Stimulated activated CD8-positive, alpha-beta memory T cell treated with anti-CD3 and anti-CD28 coated beads, Interleukin-7, amount 100 ng/mL, for 24 hours (primary cell): ENCODE data around the gene ESR1.
"Not testable (repeated sequence)": the region's sequence is repeated elsewhere in the genome, so short reads cannot be mapped to it uniquely, and the experiment has no call there.

Experiments
- DNase-seq: peaks from one replicate; pipeline ENCODE4 v3.0.0-alpha.2; 2020; ENCODE audit warnings: low read depth

The ESR1 gene

DNA sequence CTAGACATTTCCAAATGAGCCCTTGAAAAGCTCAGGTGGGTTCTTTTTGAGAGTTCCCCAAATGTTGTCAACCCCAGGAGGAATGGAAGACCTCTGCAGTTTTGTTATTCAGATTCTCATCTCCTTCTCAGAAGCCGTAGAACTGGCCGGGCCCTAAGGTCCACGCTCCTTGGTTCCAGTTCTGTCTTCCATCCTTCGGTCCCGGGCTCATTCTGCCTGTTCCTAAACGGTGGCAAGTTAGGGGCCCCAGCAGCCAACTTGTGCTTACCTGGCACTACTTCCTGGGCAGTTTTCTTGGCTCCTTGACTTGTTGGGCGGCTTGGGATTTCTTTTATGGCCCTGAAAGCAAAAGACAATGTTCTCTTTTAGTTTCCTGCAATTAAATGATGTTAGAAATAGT lies 6.4 kb downstream of the ESR1 start:
- no peak for DNase-seq

DNA sequence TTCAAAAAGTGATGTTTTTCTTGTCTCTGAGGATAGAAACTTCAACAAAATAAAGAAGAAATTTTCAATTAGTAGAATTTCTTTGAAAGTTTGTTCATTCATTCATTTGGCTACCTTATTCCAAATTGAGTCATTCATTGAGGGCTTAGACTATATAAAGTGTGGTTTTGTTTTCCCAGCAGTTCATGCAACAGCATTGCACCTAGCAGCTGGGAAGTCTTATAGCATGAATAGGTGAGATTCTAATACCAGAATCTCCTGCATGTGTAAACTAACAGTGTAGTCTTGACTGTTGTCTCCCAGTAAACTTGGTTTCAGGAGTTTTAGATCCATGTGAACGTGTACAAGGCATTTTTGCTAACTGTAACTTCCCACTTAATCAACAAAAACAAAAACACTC lies 7.1 kb downstream of the ESR1 start:
- DNase-seq = no peak

GRCh38 chr6:151822252-151823111 lies 15.0 kb downstream of the ESR1 start:
- no peak for DNase-seq

- DNase-seq = no peak
Observed at GRCh38 chr6:151826517-151827142, 19.1 kb downstream of the ESR1 start.

- DNase-seq = no peak
Observed at GRCh38 chr6:151832710-151833109, 25.2 kb downstream of the ESR1 start.

- DNase-seq = no peak
Observed at GRCh38 chr6:151835396-151835795, 27.9 kb downstream of the ESR1 start.

DNA sequence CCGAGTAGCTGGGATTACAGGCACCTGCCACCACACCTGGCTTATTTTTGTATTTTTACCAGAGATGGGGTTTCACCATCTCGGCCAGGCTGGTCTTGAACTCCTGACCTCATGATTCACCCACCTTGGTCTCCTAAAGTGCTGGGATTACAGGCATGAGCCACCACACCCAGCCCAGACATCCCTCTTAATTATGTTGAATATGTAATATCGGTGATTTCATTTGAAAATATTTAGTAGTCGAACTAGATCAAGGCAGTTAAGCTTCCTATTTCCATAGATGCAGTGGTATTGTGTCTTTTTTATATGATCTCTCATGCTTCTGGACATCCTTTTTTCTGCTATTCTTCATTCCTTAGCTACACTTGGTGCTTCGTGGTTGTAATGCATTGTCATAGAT lies 29.7 kb downstream of the ESR1 start:
- no peak for DNase-seq

DNA sequence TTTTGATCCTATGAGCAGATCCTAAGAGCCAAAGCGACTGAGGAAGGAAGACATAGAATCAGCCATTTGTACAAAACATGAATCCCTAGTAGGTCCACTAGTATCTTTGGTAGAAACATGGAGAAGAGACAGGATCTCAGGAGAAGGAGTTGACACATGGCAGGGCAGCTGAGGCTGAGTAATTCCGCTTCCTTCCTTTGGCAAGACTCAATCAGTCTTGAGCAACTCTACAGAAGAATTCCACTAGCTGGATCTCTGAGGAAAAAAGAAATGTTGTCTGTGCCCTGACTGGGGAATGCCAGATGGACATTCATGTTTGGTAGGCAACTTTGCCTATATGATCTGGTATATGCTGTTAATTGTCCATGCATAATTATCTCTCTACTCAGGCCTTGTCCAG lies 35.3 kb downstream of the ESR1 start:
- no peak for DNase-seq

- DNase-seq = no peak
Observed at GRCh38 chr6:151847064-151847463, 39.6 kb downstream of the ESR1 start.

GRCh38 chr6:151850479-151851003 lies 43.1 kb downstream of the ESR1 start:
- DNase-seq = no peak

GRCh38 chr6:151858294-151858693 lies 50.8 kb downstream of the ESR1 start:
- DNase-seq = no peak

DNA sequence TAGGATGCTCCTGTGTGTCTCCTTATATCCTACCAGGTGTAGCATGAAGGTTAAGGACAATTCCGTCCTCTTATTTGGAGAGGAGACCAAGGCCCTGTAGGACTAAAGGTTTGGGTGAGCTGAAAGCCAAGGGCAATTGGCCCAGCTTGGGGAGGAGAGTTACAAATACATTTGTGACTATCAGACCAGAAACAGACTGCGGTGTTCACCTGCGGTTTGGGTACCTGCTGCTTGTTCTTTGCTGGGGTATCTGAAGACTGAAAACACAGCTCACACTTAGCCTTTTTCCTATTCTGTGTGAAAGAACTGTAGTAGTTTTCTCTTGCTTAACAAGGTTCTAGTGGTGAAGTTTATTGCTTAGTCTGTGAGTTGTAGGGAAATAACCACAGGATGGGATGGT lies 55.0 kb downstream of the ESR1 start:
- no peak for DNase-seq

DNA sequence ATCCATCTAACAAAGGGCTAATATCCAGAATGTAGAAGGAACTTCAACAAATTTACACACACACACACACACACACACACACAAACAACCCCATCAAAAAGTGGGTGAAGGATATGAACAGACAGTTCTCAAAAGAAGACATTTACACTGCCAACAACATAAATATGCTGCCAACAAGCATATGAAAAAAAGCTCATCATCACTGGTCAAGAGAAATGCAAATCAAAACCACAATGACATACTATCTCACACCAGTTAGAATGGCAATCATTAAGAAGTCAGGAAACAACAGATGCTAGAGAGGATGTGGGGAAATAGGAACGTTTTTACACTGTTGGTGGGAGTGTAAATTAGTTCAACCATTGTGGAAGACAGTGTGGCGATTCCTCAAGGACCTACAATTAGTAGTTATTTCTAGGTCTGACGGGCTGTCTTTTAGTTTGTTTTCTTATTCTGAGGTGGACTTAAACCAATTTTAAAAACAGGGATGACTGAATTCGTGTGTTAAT lies 59.9 kb downstream of the ESR1 start:
- DNase-seq = not testable (repeated sequence)

DNA sequence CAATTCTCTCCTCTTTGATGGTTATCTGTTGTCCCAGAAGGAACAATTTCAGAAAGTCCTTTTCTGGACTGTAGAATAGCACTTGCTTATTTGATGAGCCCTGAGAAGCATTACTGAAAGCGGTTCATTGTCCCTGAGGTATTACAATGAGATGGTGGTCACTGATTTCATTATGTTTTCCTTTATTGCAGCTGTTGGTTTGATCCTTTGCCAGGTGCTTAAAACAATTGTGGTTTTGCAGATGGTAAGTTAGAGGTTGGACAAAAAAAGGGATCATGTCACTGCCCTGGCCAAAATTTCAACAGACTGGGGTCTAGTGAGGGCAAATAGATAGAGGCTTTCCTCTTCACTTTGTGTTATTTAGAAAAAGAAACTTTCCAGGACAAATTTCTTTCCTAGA lies 61.9 kb downstream of the ESR1 start:
- DNase-seq = no peak

DNA sequence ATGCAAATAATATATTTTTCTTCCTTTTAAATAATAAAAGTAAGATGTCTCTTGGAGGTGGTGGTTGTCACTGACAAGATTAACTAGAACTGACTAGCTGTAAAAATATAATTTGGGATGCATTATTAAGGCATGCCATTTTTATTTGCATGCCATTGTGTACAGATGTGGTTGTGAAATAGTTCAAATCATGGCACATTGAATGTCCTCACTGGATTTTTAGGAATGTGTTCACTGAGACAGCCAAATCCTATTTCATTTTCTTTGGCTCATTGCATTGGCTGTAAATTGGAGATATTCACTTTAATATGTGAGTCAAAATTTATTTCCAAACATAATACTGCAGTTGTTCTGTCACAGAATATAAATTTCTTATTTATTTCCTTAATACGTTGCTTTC lies 62.3 kb downstream of the ESR1 start:
- DNase-seq = no peak

GRCh38 chr6:151870375-151870774 lies 62.9 kb downstream of the ESR1 start:
- no peak for DNase-seq

DNA sequence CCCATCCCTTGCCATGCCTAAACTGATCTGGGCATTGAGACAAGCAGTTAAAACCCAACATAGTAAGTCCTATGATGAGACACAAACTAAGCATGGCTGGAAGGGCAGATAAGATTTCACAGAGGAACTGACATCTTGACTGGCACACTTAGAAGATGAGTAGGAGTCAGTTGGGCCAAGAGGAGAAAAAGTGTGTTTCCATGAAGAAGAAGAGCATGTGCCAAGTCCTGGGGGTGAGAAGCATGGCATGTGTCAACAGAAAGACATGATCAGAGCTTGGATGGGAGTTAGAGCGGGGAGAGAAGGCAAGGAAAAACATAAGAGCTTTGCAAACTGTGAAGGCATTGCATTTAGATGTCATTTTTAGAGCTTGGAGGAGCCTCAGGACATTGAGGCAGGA lies 68.0 kb downstream of the ESR1 start:
- no peak for DNase-seq

- no peak for DNase-seq
Observed at GRCh38 chr6:151876122-151876521, 68.6 kb downstream of the ESR1 start.

DNA sequence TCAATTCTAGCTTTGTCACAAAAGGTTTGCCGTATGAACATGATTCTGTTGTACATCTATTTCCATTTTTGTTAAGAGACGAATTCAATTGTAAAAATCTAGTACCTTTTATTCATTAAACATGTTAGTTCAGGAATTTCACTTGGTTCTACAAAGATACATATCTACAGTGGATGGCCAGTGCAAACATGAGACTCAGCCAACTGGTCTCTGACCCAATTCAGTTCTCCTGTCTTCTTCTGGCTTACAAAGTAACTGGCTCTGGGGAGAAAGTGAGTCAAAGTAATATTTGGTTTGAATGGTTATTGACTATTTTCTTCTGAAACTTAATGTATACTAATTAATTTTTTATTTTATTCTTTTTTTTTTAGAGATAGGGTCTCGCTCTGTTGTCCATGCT lies 70.0 kb downstream of the ESR1 start:
- DNase-seq = no peak

DNA sequence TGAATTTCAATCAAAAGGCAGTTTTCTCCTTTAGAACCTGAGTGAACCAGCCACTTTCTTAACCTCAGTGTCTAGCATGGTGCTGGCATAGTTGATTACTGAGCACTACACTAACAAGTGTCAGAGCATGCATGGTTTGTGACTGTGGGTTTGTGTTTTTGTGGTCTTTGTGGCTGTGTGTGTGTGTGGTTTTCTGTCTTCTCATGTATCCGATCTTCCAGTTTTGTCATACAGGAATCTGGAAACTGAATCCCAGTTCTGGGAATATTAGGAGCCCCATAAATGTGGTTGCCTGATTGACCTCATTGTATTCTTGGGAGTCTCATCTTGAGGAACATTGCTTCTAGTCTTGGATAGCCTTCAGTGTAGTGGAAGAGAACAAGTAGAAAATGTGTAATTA lies 73.7 kb downstream of the ESR1 start:
- no peak for DNase-seq

- DNase-seq = no peak
Observed at GRCh38 chr6:151882206-151882605, 74.7 kb downstream of the ESR1 start.

DNA sequence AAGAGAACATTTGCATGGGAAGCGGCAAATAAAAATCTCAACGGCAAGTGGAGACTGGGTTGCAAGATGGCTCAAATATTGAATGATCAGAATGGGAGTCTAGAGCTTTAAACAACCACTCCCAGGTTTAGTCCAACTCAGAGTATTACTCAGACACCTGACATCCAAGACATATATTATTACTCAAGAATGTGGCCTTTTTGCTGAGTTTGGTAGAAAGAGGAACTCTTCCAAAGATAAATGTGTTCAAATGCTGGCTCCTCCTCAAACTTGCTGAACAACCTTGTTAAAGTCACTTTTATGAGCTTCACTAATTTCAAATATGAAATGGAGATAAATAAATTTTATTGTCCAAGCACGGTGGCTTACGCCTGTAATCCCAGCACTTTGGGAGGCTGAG lies 77.8 kb downstream of the ESR1 start:
- DNase-seq = no peak

- DNase-seq = no peak
Observed at GRCh38 chr6:151891524-151891923, 84.0 kb downstream of the ESR1 start.
